CD4-positive, alpha-beta T cell treated with Interferon gamma for 1 hour (primary cell): ENCODE data around the gene SLC35F1.
"Not testable (repeated sequence)": the region's sequence is repeated elsewhere in the genome, so short reads cannot be mapped to it uniquely, and the experiment has no call there.

ENCODE experiments used
- DNase-seq: peaks from one replicate; pipeline ENCODE4 v3.0.0-alpha.2; 2020

The SLC35F1 gene

DNA sequence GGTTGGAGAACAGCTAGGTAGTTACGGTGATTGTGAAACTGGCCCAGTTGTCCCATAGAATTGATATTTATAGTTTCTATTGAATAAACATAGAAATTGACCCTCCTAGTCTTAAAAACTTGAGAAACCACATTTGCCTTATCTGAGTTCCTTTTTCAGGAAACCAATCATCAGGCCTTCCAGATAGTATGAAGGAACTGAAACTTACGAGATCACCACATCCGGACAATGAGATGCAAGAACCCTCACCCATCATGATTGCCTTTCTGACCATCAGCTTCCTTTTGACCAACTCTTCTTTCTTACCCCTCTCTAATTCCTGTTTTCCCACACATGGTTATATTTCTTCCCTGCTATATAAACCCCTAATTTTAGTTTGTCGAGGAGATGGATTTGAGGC lies 21.8 kb downstream of the SLC35F1 start:
- no peak for DNase-seq

GRCh38 chr6:117929501-117929900 lies 22.4 kb downstream of the SLC35F1 start:
- no peak for DNase-seq

GRCh38 chr6:117930645-117931044 lies 23.6 kb downstream of the SLC35F1 start:
- no peak for DNase-seq

- DNase-seq: no peak
Observed at GRCh38 chr6:117932001-117932400, 24.9 kb downstream of the SLC35F1 start.

DNA sequence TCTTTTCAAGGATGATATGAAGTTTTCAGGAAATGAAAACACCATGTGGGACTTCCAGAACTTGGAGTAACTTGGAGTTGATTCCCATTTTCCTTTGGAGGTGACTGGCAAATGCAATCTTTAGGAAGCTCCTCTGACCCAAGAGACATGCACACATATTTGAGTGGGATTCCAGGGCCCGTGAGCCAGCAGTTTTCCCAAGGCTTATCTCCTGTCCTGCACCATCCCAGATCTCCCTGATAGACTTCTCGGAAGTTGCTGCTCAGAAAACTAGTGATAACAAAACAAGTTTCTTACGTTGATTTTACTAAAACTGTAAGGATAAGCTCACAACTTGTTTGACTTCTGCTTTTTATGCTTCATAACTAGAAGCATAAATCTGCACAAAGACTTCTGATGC lies 25.6 kb downstream of the SLC35F1 start:
- no peak for DNase-seq

GRCh38 chr6:117933471-117933870 lies 26.4 kb downstream of the SLC35F1 start:
- no peak for DNase-seq

DNA sequence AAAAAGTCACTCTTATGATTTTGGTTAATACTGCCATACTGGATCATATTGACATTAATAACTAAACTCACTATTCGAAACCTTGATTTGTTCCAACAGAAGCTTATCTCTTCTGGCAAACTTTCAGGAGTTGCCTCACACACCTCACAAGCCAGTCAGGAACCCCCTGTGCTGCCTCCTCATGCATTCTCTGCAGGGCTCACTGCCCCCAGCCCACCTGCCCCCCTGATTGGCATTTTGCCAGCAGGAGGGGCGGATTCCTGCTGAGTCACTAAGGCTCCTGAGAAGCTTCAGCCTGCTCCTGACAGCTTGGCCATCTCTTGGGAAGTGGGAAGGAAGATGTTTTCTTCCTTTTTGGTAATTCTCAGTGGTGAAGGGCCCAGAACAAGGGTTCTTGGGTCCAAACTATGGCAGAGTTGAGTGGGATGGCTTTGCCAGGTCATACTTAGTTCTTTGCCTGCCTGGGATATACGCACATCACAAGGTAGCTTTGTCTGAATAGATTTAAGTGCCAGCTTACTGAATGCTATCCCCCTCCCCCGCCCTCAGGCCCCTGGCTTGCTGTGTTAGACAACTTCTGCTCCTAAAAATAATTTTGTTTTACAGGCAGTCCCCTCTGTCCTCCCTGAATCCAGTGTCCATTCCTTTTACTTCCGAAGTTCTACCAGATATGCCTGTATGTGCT lies 31.4 kb downstream of the SLC35F1 start:
- DNase-seq: no peak

- DNase-seq: no peak
Observed at GRCh38 chr6:117947234-117947633, 40.2 kb downstream of the SLC35F1 start.

GRCh38 chr6:117951783-117952182 lies 44.7 kb downstream of the SLC35F1 start:
- DNase-seq: no peak

DNA sequence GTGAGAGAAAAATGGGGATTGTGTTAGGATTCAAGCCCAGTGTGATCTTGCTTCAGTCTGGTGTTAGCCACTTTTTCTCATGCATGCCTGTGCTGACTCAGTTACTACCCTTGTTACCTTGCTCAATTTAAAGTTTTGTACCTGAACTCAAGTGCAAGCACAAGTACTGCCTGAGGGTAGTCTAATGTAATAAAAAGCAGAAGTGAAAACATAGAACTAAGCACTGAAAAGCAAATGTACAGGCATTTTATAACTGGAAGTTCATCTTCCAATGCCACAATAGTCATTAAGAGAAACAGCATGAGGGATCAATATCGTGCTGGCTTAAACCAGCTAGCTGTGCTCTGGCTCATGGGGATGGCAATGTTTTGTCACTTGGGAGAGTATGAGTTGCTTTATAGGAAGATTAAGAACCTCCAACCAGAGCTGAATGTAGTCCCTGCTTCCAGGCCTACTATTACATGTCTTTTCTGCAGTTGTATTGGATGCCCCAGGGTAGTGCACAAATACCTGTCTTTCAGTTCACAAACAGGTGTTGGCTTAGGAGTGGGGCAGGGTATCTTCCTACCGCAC lies 48.7 kb downstream of the SLC35F1 start:
- DNase-seq: no peak

GRCh38 chr6:117956386-117956785 lies 49.3 kb downstream of the SLC35F1 start:
- DNase-seq: no peak

DNA sequence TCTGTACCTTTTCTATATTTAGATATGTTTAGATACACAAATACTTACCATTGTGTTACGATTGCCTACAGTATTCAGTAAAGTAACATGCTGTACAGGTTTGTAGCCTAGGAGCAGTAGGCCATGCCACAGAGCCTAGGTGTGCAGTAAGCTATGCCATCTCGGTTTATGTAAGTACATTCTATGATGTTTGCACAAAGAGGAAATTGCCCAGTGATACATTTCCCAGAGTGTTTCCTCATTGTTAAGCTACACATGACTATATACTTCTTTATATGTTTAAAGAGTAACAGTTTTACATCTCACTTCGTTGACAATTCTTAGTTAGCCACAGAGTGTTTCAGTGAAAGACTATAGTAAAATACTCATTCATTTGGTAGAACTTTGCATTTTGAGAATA lies 51.5 kb downstream of the SLC35F1 start:
- DNase-seq: no peak

DNA sequence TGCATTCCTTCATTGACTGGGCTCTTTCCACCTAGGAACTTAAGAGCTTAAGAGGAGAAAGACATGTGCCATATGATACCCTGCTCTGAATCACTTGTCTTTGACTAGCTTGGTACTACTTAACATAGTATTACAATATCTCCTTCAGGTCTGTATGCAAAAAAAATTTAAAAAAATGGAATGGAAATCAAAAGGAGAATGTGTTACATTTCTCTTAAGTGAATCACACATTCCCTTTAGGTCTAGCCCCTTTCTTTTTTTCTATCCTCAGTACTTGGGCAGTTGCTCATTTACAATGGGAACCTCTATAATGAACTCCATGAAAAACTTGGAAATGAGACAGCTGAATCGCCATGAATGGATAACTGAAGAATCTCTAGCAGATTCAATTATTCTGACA lies 53.8 kb downstream of the SLC35F1 start:
- DNase-seq: no peak

DNA sequence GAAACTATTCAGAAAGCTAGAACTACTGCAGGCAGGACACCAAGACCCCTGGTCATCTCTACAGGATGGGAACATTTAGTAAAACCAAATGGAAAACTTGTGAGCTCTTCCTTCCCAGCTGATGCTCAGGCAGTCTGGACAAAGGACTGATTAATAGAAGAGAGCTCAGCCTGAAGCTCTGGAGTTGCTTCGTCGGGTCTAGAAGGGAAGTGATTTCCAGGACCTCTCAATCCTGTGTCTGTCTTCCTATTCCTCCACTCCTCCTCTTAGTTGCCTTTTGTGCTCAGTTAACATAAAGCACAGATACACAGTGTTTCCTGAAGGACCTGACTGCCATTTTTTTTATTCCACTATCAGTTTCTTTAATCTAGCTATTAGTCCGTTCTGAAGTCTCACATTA lies 54.2 kb downstream of the SLC35F1 start:
- DNase-seq: no peak

- not testable (repeated sequence) for DNase-seq
Observed at GRCh38 chr6:117965763-117966162, 58.7 kb downstream of the SLC35F1 start.

GRCh38 chr6:117971637-117972036 lies 64.6 kb downstream of the SLC35F1 start:
- no peak for DNase-seq

- no peak for DNase-seq
Observed at GRCh38 chr6:117974914-117975627, 68.0 kb downstream of the SLC35F1 start.

- DNase-seq: no peak
Observed at GRCh38 chr6:117976030-117976651, 69.1 kb downstream of the SLC35F1 start.

DNA sequence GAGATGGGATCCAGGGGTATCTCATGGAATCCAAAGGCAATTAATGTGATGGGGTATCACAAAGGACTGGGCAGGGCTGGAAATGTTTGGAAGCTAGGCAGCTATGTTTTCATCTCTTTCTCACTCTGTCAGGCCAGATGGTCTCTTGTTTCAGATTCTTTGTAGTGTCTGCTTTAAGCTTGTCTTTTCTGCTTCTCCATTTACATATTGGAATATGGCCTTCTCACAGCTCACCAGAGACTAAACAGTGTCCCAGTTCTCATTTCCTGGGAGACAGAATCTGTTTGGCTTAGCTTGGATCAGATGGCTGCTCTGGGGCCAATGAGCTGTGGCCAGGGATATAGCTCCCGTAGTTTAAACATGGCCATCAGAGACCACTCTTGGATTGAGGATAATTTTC lies 78.9 kb downstream of the SLC35F1 start:
- DNase-seq: no peak

- DNase-seq: no peak
Observed at GRCh38 chr6:117986396-117986795, 79.3 kb downstream of the SLC35F1 start.

- DNase-seq: no peak
Observed at GRCh38 chr6:117989086-117989485, 82.0 kb downstream of the SLC35F1 start.

GRCh38 chr6:117990151-117990550 lies 83.1 kb downstream of the SLC35F1 start:
- DNase-seq: no peak

DNA sequence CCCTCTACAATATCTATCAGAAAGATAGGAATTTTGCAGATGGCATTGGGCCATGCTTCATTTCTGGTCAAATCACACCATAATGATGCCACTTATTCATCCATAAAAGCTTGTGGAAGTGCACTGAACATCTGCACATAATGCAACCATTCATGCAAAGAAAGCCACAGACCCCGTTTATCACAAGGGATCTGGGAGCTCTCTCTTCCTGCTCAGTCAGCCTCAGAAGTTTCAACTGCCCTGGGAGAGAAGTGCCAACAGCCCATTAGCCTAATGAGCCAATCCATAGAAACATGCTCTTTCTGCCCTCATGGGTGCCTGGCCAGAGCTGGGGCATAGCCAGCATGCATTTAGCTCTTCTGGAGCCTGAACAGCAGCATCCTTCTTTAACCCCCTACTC lies 85.8 kb downstream of the SLC35F1 start:
- DNase-seq: no peak

GRCh38 chr6:118012944-118013343 lies 105.9 kb downstream of the SLC35F1 start:
- DNase-seq: no peak
